Measurements from ENCODE around the gene KCNAB2. TPM values are rescaled to one million over a fixed set of nuclear protein-coding genes. Genes with fewer than 3 reads are reported as not detected.

The KCNAB2 gene
- total RNA-seq, 1 experiment from 2014 or later, result 10.3 TPM

DNA sequence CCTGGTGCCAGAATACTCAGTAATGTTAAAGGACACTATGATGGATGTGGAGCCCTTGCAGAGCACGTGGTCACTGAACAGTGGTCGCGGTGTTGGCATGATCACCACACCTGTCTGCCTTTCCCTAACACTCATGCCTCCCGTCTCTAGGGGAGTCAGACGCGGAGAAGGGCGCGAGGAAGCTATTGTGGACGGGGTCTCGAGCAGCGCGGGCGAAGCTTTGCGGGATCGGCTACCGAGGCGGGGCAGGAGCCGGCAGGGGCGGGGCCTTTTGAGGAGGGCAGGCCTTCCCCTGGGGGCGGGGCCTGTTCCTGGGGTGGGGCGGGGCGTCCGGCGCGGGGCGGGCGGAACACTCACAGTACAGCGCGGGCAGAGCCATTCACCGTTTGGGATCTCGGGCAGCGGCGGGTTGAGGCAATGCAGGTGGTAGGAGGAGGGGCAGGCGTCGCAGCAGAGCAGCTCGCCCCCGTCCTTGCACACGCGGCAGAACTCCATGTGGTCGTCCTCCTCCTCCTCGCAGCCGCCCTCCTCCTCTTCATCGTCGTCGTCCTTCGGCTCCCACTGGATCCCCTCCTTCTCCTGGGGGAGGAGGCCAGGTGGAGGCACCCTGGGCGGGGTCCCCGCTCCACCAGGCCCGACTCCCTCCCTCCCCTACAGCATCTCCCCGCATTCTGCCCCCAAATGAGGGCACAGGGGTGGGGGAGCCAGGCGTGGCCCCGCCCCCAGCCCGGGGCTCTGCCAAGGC lies 103.0 kb downstream of the KCNAB2 start:
- ChIA-PET POLR2A (no interaction called here), CTCF (interaction anchor here (0.6 to 1.5 kb wide), 9 partner anchors 14 to 360 kb away, joined by 3 to 7 read pairs (median 3); partner anchors contain the start of gene RNF207)
- Mint-ChIP-seq H3K36me3 (no peaks in the 10 kb centered on the region), H3K9me3 (no peaks in the 10 kb centered on the region), H3K4me1 (peaks cover 4% of the 10 kb centered on the region), H3K4me3 (peak overlapping the region; percentile 66), H3K27me3 (ENCODE audit: low read depth) (peaks cover 19% of the 10 kb centered on the region), H3K27ac (no peak overlapping the region)
- ATAC-seq (peak; percentile 97), DNase-seq (ENCODE audit: low spot score) (peak; percentile 91)
- TF ChIP-seq, protein P1, sequence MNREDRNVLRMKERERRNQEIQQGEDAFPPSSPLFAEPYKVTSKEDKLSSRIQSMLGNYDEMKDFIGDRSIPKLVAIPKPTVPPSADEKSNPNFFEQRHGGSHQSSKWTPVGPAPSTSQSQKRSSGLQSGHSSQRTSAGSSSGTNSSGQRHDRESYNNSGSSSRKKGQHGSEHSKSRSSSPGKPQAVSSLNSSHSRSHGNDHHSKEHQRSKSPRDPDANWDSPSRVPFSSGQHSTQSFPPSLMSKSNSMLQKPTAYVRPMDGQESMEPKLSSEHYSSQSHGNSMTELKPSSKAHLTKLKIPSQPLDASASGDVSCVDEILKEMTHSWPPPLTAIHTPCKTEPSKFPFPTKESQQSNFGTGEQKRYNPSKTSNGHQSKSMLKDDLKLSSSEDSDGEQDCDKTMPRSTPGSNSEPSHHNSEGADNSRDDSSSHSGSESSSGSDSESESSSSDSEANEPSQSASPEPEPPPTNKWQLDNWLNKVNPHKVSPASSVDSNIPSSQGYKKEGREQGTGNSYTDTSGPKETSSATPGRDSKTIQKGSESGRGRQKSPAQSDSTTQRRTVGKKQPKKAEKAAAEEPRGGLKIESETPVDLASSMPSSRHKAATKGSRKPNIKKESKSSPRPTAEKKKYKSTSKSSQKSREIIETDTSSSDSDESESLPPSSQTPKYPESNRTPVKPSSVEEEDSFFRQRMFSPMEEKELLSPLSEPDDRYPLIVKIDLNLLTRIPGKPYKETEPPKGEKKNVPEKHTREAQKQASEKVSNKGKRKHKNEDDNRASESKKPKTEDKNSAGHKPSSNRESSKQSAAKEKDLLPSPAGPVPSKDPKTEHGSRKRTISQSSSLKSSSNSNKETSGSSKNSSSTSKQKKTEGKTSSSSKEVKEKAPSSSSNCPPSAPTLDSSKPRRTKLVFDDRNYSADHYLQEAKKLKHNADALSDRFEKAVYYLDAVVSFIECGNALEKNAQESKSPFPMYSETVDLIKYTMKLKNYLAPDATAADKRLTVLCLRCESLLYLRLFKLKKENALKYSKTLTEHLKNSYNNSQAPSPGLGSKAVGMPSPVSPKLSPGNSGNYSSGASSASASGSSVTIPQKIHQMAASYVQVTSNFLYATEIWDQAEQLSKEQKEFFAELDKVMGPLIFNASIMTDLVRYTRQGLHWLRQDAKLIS (CRISPR knock-in tag; IDR thresholded peaks at IDR 0.05; ENCODE audit: borderline replicate concordance), result no peak
- TF ChIP-seq NFE2L1 (CRISPR knock-in tag; IDR thresholded peaks at IDR 0.05) (peak; percentile 86; the same call in 1 of the 2 replicates), CBFB (CRISPR knock-in tag; IDR thresholded peaks at IDR 0.05; ENCODE audit: low read depth) (no peak), ZNF671 (CRISPR knock-in tag; IDR thresholded peaks at IDR 0.05) (no peak), FOXK1 (CRISPR knock-in tag; IDR thresholded peaks at IDR 0.05) (no peak; the same call in 1 of the 2 replicates), IRF2 (CRISPR knock-in tag; IDR thresholded peaks at IDR 0.05; ENCODE audit: borderline replicate concordance, low read depth) (no peak), RORB (CRISPR knock-in tag; IDR thresholded peaks at IDR 0.05) (no peak), PRRX2 (CRISPR knock-in tag; IDR thresholded peaks at IDR 0.05) (no peak), ETV6 (CRISPR knock-in tag; IDR thresholded peaks at IDR 0.05) (0 out of 2 replicates have a peak, but pooled peaks have one; percentile 21), ZNF219 (CRISPR knock-in tag; IDR thresholded peaks at IDR 0.05; ENCODE audit: borderline replicate concordance) (no peak), NR3C1 (CRISPR knock-in tag; conservative IDR thresholded peaks at IDR 0.05; ENCODE audit: low read depth) (no peak), ZBTB21 (CRISPR knock-in tag; IDR thresholded peaks at IDR 0.05; ENCODE audit: borderline replicate concordance) (no peak), NFYB (CRISPR knock-in tag; conservative IDR thresholded peaks at IDR 0.05; ENCODE audit: low read depth) (no peak; the same call in 1 of the 2 replicates), JUN (CRISPR knock-in tag; IDR thresholded peaks at IDR 0.05) (peak; percentile 60; the same call in 1 of the 2 replicates)
- TF ChIP-seq, protein P2, sequence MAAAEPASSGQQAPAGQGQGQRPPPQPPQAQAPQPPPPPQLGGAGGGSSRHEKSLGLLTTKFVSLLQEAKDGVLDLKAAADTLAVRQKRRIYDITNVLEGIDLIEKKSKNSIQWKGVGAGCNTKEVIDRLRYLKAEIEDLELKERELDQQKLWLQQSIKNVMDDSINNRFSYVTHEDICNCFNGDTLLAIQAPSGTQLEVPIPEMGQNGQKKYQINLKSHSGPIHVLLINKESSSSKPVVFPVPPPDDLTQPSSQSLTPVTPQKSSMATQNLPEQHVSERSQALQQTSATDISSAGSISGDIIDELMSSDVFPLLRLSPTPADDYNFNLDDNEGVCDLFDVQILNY (CRISPR knock-in tag; IDR thresholded peaks at IDR 0.05), result no peak
- TF ChIP-seq, protein P3, sequence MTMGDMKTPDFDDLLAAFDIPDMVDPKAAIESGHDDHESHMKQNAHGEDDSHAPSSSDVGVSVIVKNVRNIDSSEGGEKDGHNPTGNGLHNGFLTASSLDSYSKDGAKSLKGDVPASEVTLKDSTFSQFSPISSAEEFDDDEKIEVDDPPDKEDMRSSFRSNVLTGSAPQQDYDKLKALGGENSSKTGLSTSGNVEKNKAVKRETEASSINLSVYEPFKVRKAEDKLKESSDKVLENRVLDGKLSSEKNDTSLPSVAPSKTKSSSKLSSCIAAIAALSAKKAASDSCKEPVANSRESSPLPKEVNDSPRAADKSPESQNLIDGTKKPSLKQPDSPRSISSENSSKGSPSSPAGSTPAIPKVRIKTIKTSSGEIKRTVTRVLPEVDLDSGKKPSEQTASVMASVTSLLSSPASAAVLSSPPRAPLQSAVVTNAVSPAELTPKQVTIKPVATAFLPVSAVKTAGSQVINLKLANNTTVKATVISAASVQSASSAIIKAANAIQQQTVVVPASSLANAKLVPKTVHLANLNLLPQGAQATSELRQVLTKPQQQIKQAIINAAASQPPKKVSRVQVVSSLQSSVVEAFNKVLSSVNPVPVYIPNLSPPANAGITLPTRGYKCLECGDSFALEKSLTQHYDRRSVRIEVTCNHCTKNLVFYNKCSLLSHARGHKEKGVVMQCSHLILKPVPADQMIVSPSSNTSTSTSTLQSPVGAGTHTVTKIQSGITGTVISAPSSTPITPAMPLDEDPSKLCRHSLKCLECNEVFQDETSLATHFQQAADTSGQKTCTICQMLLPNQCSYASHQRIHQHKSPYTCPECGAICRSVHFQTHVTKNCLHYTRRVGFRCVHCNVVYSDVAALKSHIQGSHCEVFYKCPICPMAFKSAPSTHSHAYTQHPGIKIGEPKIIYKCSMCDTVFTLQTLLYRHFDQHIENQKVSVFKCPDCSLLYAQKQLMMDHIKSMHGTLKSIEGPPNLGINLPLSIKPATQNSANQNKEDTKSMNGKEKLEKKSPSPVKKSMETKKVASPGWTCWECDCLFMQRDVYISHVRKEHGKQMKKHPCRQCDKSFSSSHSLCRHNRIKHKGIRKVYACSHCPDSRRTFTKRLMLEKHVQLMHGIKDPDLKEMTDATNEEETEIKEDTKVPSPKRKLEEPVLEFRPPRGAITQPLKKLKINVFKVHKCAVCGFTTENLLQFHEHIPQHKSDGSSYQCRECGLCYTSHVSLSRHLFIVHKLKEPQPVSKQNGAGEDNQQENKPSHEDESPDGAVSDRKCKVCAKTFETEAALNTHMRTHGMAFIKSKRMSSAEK (CRISPR knock-in tag; IDR thresholded peaks at IDR 0.05; ENCODE audit: borderline replicate concordance), result no peak
- TF ChIP-seq, protein P4, sequence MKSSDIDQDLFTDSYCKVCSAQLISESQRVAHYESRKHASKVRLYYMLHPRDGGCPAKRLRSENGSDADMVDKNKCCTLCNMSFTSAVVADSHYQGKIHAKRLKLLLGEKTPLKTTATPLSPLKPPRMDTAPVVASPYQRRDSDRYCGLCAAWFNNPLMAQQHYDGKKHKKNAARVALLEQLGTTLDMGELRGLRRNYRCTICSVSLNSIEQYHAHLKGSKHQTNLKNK (CRISPR knock-in tag; IDR thresholded peaks at IDR 0.05), result no peak
- TF ChIP-seq, protein P5, sequence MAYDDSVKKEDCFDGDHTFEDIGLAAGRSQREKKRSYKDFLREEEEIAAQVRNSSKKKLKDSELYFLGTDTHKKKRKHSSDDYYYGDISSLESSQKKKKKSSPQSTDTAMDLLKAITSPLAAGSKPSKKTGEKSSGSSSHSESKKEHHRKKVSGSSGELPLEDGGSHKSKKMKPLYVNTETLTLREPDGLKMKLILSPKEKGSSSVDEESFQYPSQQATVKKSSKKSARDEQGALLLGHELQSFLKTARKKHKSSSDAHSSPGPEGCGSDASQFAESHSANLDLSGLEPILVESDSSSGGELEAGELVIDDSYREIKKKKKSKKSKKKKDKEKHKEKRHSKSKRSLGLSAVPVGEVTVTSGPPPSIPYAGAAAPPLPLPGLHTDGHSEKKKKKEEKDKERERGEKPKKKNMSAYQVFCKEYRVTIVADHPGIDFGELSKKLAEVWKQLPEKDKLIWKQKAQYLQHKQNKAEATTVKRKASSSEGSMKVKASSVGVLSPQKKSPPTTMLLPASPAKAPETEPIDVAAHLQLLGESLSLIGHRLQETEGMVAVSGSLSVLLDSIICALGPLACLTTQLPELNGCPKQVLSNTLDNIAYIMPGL (CRISPR knock-in tag; IDR thresholded peaks at IDR 0.05), result no peak
- TF ChIP-seq, protein P6, sequence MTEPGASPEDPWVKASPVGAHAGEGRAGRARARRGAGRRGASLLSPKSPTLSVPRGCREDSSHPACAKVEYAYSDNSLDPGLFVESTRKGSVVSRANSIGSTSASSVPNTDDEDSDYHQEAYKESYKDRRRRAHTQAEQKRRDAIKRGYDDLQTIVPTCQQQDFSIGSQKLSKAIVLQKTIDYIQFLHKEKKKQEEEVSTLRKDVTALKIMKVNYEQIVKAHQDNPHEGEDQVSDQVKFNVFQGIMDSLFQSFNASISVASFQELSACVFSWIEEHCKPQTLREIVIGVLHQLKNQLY (CRISPR knock-in tag; IDR thresholded peaks at IDR 0.05), result no peak
- TF ChIP-seq, protein P7, sequence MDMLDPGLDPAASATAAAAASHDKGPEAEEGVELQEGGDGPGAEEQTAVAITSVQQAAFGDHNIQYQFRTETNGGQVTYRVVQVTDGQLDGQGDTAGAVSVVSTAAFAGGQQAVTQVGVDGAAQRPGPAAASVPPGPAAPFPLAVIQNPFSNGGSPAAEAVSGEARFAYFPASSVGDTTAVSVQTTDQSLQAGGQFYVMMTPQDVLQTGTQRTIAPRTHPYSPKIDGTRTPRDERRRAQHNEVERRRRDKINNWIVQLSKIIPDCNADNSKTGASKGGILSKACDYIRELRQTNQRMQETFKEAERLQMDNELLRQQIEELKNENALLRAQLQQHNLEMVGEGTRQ (CRISPR knock-in tag; IDR thresholded peaks at IDR 0.05), result no peak; the same call in 1 of the 2 replicates
- TF ChIP-seq, protein P8, sequence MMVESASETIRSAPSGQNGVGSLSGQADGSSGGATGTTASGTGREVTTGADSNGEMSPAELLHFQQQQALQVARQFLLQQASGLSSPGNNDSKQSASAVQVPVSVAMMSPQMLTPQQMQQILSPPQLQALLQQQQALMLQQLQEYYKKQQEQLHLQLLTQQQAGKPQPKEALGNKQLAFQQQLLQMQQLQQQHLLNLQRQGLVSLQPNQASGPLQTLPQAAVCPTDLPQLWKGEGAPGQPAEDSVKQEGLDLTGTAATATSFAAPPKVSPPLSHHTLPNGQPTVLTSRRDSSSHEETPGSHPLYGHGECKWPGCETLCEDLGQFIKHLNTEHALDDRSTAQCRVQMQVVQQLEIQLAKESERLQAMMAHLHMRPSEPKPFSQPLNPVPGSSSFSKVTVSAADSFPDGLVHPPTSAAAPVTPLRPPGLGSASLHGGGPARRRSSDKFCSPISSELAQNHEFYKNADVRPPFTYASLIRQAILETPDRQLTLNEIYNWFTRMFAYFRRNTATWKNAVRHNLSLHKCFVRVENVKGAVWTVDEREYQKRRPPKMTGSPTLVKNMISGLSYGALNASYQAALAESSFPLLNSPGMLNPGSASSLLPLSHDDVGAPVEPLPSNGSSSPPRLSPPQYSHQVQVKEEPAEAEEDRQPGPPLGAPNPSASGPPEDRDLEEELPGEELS (CRISPR knock-in tag; IDR thresholded peaks at IDR 0.05), result peak; percentile 69; the same call in 1 of the 2 replicates

Data from WTC11 (cell line).